Measurements from ENCODE around the gene GLTP.
A peak's percentile ranks its signal among the peaks of the same experiment; 100 is the strongest.
"Not testable (repeated sequence)": the region's sequence is repeated elsewhere in the genome, so short reads cannot be mapped to it uniquely, and the experiment has no call there.

Gene GLTP, protein sequence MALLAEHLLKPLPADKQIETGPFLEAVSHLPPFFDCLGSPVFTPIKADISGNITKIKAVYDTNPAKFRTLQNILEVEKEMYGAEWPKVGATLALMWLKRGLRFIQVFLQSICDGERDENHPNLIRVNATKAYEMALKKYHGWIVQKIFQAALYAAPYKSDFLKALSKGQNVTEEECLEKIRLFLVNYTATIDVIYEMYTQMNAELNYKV

DNA sequence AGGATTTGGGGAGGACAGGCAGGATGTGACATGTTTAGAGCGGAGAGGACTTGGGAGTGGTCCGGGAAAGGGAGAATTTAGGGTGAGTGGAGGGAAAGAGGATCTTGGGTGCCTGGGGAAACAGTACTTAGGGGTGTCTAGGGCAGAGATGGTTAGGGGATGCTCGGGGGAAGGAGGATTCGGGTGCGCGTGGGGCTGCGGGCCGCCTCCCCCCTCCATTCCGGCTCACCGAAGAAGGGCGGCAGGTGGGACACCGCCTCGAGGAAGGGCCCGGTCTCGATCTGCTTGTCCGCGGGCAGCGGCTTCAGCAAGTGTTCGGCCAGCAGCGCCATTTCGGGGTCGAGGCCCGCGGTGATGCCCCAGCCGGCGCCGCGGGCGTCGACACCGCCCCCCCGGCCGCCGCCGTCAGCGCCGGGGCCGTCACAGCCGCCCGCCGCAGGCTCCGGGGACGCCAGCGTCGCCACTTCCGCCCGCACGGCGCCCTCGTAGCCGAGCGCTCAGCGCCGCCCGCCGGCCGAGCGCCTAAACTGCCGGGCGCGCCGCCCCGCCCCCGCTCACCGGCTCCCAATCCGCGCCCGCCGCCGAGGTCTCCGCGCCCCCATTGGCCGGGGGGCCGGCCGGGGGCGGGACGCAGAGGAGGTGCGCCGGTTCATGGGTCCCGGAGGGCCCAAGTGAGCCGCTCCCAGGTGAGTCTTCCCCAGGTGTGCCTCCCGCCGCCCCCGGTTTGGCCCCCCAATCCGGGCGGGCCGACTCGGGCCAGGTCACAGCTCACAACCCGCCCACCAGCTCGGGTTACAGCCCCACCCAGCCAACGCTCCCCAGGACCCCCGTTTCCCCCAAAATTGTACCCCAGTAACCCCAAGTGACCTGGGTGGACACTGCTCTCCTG is at the start of gene GLTP:
Gene GLTP, minus strand, starts transcription at position 499 of the 889 bp plus-strand sequence. Its CDS starts 167 bp downstream, at position 332.
- TF ChIP-seq, protein P1, sequence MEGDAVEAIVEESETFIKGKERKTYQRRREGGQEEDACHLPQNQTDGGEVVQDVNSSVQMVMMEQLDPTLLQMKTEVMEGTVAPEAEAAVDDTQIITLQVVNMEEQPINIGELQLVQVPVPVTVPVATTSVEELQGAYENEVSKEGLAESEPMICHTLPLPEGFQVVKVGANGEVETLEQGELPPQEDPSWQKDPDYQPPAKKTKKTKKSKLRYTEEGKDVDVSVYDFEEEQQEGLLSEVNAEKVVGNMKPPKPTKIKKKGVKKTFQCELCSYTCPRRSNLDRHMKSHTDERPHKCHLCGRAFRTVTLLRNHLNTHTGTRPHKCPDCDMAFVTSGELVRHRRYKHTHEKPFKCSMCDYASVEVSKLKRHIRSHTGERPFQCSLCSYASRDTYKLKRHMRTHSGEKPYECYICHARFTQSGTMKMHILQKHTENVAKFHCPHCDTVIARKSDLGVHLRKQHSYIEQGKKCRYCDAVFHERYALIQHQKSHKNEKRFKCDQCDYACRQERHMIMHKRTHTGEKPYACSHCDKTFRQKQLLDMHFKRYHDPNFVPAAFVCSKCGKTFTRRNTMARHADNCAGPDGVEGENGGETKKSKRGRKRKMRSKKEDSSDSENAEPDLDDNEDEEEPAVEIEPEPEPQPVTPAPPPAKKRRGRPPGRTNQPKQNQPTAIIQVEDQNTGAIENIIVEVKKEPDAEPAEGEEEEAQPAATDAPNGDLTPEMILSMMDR (conservative IDR thresholded peaks at IDR 0.05; ENCODE audit: low read depth, low read length) = no peak
- peak; percentile 65 for DNase-seq (ENCODE audit: low read depth)
- H3K4me3 ChIP-seq (ENCODE audit: low read depth, low read length) = peak within 1 kb of the TSS; percentile 77

DNA sequence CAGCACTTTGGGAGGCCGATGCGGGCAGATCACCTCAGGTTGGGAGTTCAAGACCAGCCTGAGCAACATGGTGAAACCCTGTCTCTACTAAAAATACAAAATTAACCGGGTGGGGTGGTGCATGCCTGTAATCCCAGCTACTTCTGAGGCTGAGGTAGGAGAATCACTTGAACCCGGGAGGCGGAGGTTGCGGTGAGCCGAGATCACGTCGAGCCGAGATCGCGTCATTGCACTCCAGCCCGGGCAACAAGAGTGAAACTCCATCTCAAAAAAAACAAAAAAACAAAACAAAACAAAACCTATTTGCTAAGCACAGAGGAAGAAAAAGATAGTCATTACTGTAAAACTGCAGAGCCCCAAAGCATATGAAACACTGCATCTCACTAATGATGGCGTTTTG is 49.0 kb upstream of the GLTP start:
- not testable (repeated sequence) for H3K4me3 ChIP-seq (ENCODE audit: low read depth, low read length); DNase-seq (ENCODE audit: low read depth)

DNA sequence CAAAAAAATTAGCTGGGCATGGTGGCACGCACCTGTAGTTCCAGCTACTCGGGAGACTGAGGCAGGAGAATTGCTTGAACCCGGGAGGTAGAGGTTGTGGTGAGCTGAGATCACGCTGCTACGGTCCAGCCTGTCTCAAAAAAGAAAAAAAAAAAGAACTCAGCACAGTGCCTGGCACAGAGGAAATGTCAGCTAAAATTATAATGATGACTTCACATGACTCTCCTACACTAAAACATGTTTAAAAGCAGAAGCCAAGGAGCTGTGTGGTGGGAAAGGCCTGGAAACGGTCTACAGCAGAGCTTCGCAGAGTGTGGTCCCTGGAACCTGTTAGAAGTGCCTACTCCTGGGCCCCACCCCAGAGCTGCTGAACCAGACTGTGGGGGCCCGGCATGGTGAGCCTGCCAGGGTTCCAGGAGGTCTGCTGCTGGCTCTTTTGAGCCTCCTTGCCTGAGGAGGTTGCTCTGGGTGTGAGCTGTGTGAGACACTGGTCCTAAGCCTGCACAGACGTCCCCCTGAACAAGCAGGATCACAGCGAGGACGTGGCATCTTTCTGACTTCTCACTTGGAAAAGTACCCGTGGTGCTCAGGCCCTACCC is 47.8 kb upstream of the GLTP start:
- TF ChIP-seq, protein P1 (conservative IDR thresholded peaks at IDR 0.05; ENCODE audit: low read depth, low read length) = no peak

DNA sequence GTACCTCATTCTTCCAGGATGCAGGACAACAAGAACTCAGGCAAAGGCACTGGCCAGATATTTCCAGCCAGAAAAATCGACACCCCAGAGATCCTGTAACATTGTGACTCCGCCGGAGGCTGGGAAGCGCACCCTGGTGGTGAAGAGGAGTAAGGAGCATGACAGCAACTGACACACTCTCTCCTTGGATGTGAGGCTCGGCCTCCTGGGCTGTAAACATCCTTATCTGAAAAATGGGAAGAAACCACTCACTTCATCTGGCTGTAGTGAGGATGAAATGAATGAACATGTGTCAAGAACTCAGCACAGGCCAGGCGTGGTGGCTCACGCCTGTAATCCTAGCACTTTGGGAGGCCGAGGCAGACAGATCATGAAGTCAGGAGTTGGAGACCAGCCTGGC is 47.3 kb upstream of the GLTP start:
- H3K4me3 ChIP-seq (ENCODE audit: low read depth, low read length) = no peak overlapping the region
- TF ChIP-seq, protein P1 (conservative IDR thresholded peaks at IDR 0.05; ENCODE audit: low read depth, low read length) = peak; percentile 89
- peak; percentile 69 for DNase-seq (ENCODE audit: low read depth)

More for the DNA sequence above, 47.8 kb upstream of the GLTP start:
- DNase-seq (ENCODE audit: low read depth) = no peak
- H3K4me3 ChIP-seq (ENCODE audit: low read depth, low read length) = no peak overlapping the region

DNA sequence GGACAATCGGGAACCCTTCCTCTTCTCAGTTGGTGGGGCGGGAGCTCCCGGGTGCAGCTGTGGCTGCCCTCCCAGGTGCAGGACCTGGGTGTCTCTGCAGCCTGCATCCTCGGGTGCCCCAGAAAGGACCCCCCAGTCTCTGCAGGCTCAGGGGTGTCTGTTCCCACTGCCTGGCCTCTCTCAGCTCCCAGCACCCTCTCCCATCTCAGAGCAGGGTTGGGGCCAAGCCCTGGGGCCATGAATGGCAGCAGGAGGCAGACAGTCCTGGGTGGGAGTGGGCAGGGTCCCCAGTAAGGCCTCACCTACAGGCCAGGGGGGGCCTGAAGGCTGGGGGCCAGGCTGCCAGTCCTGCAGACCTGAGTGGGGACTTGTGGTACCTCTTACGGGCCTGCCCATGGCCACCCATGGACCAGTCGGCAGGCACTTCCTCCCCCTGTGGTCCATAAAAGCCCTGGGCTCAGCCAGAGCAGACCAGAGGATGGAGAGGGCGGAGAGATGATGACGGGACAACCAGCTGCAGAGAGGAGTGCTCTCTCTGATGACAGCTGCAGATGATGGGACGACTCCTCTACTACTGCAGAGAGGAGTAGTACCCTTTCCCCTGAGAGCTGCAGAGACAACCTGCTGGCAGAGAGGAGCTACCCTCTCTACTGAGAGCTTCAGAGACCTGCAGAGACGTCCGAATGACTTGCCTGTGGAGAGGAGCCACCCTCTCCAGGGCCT is 46.3 kb upstream of the GLTP start:
- H3K4me3 ChIP-seq (ENCODE audit: low read depth, low read length) = no peak overlapping the region
- DNase-seq (ENCODE audit: low read depth) = no peak
- TF ChIP-seq, protein P1 (conservative IDR thresholded peaks at IDR 0.05; ENCODE audit: low read depth, low read length) = no peak

DNA sequence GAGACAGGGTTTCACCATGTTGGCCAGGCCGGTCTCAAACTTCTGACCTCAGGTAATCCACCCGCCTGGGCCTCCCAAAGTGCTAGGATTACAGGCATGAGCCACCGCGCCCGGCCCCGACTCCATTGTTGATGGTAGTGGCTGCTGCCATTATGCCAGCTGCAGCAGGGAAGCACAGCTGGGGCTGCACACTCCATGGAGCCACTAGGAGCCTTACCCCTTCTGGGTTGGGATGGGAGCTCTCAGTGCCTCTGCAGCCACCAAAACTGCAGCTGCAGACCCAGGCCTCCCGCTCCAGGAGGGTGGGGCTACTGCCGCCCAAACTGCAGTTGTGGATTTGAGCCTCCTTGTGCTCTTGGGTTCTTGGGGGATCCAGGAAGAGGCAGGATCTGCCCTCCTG is 45.7 kb upstream of the GLTP start:
- H3K4me3 ChIP-seq (ENCODE audit: low read depth, low read length) = no peak overlapping the region
- no peak for DNase-seq (ENCODE audit: low read depth)
- TF ChIP-seq, protein P1 (conservative IDR thresholded peaks at IDR 0.05; ENCODE audit: low read depth, low read length) = no peak

Data from choroid plexus epithelial cell (primary cell).